Measurements from ENCODE around the gene ASH1L. TPM values are rescaled to one million over a fixed set of nuclear protein-coding genes. Genes with fewer than 3 reads are reported as not detected.

The ASH1L gene
- total and polyA plus RNA-seq, 3 donors from 2014 or later = 20.6 to 93.0 (median 87.6) TPM

DNA sequence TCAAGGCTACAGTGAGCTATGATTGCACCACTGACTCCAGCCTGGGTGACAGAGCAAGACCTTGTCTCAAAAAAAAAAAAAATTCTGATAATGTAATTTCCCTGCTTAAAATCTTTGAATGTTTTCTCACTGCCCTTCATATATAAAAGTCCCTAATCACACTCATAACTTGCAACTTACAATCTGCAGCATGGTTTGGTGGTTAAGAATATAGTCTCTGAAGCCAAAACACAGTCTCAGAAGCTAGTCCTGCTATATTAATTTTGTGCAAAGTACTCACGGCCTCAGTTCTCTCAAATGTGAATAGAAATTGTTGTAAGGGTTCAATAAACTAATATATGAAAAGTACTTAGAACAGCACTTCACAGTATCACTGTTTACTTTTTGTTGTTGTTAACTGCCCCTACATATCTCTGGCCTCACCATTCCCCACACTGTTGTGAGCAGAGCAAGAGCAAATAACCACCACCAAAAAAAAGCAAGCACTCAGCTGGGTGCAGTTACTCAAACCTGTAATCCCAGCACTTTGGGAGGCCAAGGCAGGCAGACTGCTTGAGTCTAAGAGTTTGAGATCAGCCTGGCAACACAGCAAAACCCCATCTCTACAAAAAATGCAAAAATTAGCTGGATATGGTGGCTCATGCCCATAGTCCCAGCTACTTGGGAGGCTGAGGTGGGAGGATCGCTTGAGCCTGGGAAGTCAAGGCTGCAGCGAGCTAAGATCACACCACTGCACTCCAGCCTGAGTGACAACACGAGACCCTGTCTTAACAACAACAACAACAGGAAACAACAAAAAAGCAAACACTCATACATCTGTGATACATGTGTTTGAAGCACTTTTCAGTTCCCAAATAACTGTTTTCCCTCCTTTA is 22.4 kb downstream of the ASH1L start:
- Histone ChIP-seq H3K27ac (no peak overlapping the region), H3K4me1 (peaks cover 36% of the 10 kb centered on the region), H3K36me3 (ENCODE audit: low read depth, missing control alignments) (no peaks in the 10 kb centered on the region), H3K9me3 (no peaks in the 10 kb centered on the region), H3K4me3 (no peak overlapping the region), H3K27me3 (no peaks in the 10 kb centered on the region)
- intact Hi-C loops (cut with DNase I; ENCODE audit: low total_unique reads) = no loop called here
- TF ChIP-seq POLR2A (IDR thresholded peaks at IDR 0.05) = no peak
- TF ChIP-seq, protein P1, sequence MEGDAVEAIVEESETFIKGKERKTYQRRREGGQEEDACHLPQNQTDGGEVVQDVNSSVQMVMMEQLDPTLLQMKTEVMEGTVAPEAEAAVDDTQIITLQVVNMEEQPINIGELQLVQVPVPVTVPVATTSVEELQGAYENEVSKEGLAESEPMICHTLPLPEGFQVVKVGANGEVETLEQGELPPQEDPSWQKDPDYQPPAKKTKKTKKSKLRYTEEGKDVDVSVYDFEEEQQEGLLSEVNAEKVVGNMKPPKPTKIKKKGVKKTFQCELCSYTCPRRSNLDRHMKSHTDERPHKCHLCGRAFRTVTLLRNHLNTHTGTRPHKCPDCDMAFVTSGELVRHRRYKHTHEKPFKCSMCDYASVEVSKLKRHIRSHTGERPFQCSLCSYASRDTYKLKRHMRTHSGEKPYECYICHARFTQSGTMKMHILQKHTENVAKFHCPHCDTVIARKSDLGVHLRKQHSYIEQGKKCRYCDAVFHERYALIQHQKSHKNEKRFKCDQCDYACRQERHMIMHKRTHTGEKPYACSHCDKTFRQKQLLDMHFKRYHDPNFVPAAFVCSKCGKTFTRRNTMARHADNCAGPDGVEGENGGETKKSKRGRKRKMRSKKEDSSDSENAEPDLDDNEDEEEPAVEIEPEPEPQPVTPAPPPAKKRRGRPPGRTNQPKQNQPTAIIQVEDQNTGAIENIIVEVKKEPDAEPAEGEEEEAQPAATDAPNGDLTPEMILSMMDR (IDR thresholded peaks at IDR 0.05) = no peak
- no peak for DNase-seq
- WGBS, 2 donors = 66 to 79% methylated on average over 4 of the region's 4 CpGs

DNA sequence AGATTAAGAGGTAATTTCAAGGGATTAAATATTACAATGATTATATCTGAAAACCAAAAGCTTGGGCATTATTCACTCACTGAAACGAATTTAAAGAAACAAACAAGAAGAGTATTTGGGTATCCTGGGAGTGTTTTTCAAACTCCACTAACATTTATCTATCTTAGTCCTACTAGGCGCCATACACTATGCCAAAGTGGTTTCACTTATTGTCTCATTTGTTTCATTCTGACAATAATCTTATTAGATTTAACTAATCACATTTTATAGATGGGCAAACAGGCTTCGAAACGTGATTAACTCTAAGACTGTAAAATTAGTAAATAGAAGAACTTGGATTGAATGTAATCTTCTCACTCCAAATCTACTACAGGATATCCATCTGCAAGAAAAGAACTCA is 25.4 kb downstream of the ASH1L start:
- Histone ChIP-seq H3K36me3 (ENCODE audit: low read depth, missing control alignments) (no peaks in the 10 kb centered on the region), H3K4me3 (no peak overlapping the region), H3K27me3 (no peaks in the 10 kb centered on the region), H3K27ac (no peak overlapping the region), H3K4me1 (peaks cover 53% of the 10 kb centered on the region), H3K9me3 (no peaks in the 10 kb centered on the region)
- 70 to 73% methylated on average over 4 of the region's 4 CpGs for WGBS, 2 donors
- TF ChIP-seq, protein P1 (IDR thresholded peaks at IDR 0.05) = no peak
- TF ChIP-seq POLR2A (IDR thresholded peaks at IDR 0.05) = no peak
- intact Hi-C loops (cut with DNase I; ENCODE audit: low total_unique reads) = no loop called here
- no peak for DNase-seq

DNA sequence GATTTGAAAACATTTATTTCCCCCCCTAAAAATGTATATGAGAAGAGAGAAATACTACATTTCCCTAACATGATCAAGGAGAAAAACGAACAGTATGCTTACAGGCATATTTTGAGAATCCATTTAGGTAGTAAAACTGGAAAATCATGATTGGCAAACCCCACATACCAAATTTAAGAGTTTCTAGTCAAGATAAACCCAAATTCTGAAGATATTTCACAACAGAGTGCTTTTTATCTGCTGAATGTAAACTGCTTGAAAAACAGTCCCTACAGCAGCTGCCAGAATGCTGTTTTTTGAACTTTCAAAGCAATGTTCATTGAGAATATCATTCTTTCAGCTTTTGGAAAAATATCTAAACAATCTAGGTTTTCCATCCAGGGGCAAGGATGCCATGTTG is 31.0 kb downstream of the ASH1L start:
- no peak for TF ChIP-seq POLR2A (IDR thresholded peaks at IDR 0.05)
- TF ChIP-seq, protein P1 (IDR thresholded peaks at IDR 0.05) = no peak
- Histone ChIP-seq H3K4me3 (no peak overlapping the region), H3K9me3 (no peaks in the 10 kb centered on the region), H3K27ac (no peak overlapping the region), H3K4me1 (peaks cover 38% of the 10 kb centered on the region), H3K27me3 (no peaks in the 10 kb centered on the region), H3K36me3 (ENCODE audit: low read depth, missing control alignments) (no peaks in the 10 kb centered on the region)
- 15 to 48% methylated on average over 1 of the region's 1 CpG for WGBS, 2 donors
- DNase-seq = no peak
- intact Hi-C loops (cut with DNase I; ENCODE audit: low total_unique reads) = no loop called here

DNA sequence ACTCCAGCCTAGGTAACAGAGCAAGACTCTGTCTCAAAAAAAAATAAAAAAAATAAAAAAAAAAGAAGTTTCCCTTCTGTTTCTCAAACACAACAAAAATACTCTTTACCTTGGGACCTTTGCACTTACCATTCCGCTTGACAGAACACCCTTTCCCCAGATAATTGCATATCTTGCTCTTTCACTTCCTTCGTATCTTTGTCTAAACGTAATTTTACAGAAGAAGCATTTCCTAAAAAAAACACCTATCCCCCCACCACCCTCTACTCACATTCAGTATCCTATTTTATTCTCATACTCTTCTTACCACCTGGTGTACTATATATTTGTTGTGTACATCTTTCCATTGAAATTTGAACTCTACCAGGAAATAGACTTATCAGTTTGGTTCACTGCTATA is 32.7 kb downstream of the ASH1L start:
- Histone ChIP-seq H3K27ac (no peak overlapping the region), H3K4me3 (no peak overlapping the region), H3K36me3 (ENCODE audit: low read depth, missing control alignments) (no peaks in the 10 kb centered on the region), H3K4me1 (peaks cover 22% of the 10 kb centered on the region), H3K27me3 (no peaks in the 10 kb centered on the region), H3K9me3 (no peaks in the 10 kb centered on the region)
- no peak for DNase-seq
- TF ChIP-seq POLR2A (IDR thresholded peaks at IDR 0.05) = no peak
- TF ChIP-seq, protein P1 (IDR thresholded peaks at IDR 0.05) = no peak
- intact Hi-C loops (cut with DNase I; ENCODE audit: low total_unique reads) = no loop called here
- 90 to 93% methylated on average over 3 of the region's 3 CpGs for WGBS, 2 donors

DNA sequence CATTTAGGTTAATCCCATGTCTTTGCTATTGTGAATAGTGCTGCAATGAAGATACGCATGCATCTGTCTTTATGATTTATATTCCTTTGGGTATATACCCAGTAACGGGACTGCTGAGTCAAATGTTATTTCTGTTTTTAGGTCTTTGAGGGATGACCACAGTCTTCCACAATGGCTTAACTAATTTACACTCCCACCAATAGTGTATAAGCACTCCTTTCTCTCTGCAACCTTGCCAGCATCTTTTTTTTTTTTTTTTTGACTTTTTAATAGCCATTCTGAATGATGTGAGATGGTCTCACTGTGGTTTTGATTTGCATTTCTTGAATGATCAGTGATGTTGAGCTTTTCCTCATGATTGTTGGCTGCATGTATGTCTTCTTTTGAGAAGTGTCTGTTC is 33.5 kb downstream of the ASH1L start:
- WGBS, 2 donors = 76 to 97% methylated on average over 2 of the region's 2 CpGs
- H3K27ac ChIP-seq = no peak overlapping the region
- no peak for DNase-seq
- no peak overlapping the region for H3K4me3 ChIP-seq
- no peaks in the 10 kb centered on the region for H3K27me3 ChIP-seq
- no peaks in the 10 kb centered on the region for H3K36me3 ChIP-seq (ENCODE audit: low read depth, missing control alignments)
- peaks cover 14% of the 10 kb centered on the region for H3K4me1 ChIP-seq
- H3K9me3 ChIP-seq = no peaks in the 10 kb centered on the region
- no peak for TF ChIP-seq POLR2A (IDR thresholded peaks at IDR 0.05)
- TF ChIP-seq, protein P1 (IDR thresholded peaks at IDR 0.05) = no peak
- intact Hi-C loops (cut with DNase I; ENCODE audit: low total_unique reads) = no loop called here
